Measurements from ENCODE around the gene ABHD17A. TPM values are rescaled to one million over a fixed set of nuclear protein-coding genes. Genes with fewer than 3 reads are reported as not detected.

Gene ABHD17A
- total RNA-seq, 2 donors from 2014 or later: 60.8 to 66.1 TPM

GRCh38 chr19:1829958-1830357 is 55.3 kb downstream of the ABHD17A start:
- no peak for DNase-seq
- ATAC-seq: no peak
- intact Hi-C loops (cut with DNase I): no loop called here

- intact Hi-C loops (cut with DNase I): no loop called here
- ATAC-seq (no peak), DNase-seq (no peak)
Observed at GRCh38 chr19:1828279-1829238, 56.7 kb downstream of the ABHD17A start.

- intact Hi-C loops (cut with DNase I): no loop called here
- ATAC-seq: no peak
- no peak for DNase-seq
Observed at GRCh38 chr19:1827566-1828278, 57.6 kb downstream of the ABHD17A start.

Other genes starting within 250 kb of the ABHD17A start
- 10 to 100 TPM; 24.1 to 25.8 TPM for gene TCF3, start 232.9 kb downstream of the ABHD17A start, total RNA-seq
- not detected for gene ONECUT3, start 132.0 kb downstream of the ABHD17A start, total RNA-seq
- gene ATP8B3, start 73.2 kb downstream of the ABHD17A start, total RNA-seq: 1 to 10 TPM in 1 of 2 donors, under 1 TPM in 1; 0.52 to 1.6 TPM
- 10 to 100 TPM; 14.8 to 22.3 TPM for gene REXO1, start 37.0 kb downstream of the ABHD17A start, total RNA-seq
- 10 to 100 TPM in 1 of 2 donors, 1 to 10 TPM in 1; 9.9 to 12.9 TPM for gene KLF16, start 21.9 kb downstream of the ABHD17A start, total RNA-seq
- 1 to 10 TPM; 2.3 to 3.0 TPM for gene ADAT3, start 19.9 kb upstream of the ABHD17A start, total RNA-seq
- 10 to 100 TPM; 21.4 to 22.8 TPM for gene SCAMP4, start 19.9 kb upstream of the ABHD17A start, total RNA-seq
- 10 to 100 TPM; 28.0 to 34.6 TPM for gene CSNK1G2, start 55.7 kb upstream of the ABHD17A start, total RNA-seq
- 10 to 100 TPM; 51.4 to 54.3 TPM for gene BTBD2, start 130.2 kb upstream of the ABHD17A start, total RNA-seq
- gene MKNK2, start 165.7 kb upstream of the ABHD17A start, total RNA-seq: 100 to 1,000 TPM; 127 to 174 TPM
- gene MOB3A, start 210.8 kb upstream of the ABHD17A start, total RNA-seq: 10 to 100 TPM; 24.9 to 28.6 TPM
- gene IZUMO4, start 211.4 kb upstream of the ABHD17A start, total RNA-seq: 1 to 10 TPM in 1 of 2 donors, under 1 TPM in 1; 0.89 to 2.3 TPM

Measured in left cardiac atrium (tissue), 4 donors.